ENCODE data around the gene ZNF827.
"Not testable (repeated sequence)": the region's sequence is repeated elsewhere in the genome, so short reads cannot be mapped to it uniquely, and the experiment has no call there.

The ZNF827 gene

DNA sequence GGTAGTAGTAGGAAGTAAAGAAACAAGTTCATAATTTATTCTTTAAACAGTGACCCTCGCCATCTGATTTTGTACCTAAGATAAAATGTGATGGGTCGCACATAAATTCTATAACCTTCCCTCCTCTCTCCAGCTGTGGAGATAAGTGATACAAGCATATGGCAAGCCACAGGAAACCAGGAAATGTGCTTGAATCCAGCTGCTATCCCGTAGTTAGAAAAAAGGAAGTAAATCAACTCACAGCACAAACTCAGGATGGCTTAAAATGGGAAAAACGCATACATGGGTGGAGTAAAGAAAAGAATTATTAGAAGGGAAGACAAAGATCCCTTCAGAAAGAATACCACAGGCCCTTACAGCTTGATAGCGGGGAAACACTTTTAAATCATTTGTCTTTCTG, 78.2 kb downstream of the ZNF827 start:
- no peak for DNase-seq

DNA sequence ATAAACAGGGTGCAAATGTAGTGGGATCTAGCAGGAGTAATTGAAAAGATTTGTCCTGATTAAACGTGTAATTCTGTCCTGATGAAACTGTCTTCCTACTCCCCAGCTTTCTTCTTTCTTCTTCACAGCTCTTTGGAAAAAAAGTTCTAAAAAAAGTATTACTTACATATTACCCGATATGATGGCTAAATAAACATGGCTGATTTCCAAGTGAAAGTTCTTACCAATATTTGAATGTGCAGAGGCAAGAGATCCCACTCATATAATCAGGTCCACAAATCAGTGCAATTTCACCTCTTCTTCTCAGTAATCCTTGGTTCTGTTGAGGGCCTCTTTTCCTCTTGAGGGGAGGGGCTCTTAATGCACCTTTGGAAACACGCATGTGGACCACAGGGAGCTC, 78.7 kb downstream of the ZNF827 start:
- no peak for DNase-seq

DNA sequence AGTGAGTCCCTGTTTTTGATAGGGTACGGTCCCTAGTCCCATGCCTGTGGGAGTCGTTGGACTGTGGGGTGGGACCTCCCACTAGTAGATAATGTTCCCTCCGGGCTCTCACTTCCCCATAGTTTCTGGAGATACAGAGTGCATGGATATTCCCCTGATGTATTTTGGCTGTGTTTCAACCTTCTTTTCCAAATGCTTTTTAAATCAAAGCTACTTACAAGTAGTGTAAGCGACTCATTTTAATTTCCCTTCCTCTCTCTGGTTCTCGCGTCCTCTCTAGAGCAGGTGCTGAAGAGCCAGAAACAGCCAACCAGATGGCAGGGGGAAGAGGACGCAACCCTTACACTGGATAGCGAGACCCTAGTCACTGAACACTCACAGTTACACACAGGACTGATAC, 79.2 kb downstream of the ZNF827 start:
- no peak for DNase-seq

DNA sequence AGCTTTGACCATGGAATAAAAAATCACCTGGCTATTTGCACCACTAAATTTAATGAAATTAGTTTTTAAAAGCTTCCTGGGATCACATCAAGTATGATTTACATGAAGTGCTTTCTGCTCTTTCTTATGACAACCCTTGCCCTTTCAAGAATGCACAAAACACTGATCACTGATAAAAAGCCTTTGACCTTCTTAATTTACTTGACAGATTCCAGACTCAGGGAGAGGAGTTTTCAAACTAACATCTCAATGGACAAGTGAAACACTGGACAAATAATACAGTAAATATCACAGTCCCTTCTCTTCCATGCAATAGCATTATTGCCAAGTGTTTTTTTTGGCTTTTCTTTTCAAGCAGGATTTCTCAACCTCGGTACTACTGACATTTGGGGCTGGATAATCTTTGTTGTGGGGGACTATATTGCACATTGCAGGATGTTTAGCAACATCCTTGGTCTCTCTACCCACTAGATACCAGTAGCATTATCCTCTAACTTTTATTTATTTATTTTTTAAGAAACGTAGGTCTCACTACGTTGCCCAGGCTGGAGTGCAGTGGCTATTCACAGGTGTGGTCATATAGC, 86.3 kb downstream of the ZNF827 start:
- DNase-seq, result no peak

DNA sequence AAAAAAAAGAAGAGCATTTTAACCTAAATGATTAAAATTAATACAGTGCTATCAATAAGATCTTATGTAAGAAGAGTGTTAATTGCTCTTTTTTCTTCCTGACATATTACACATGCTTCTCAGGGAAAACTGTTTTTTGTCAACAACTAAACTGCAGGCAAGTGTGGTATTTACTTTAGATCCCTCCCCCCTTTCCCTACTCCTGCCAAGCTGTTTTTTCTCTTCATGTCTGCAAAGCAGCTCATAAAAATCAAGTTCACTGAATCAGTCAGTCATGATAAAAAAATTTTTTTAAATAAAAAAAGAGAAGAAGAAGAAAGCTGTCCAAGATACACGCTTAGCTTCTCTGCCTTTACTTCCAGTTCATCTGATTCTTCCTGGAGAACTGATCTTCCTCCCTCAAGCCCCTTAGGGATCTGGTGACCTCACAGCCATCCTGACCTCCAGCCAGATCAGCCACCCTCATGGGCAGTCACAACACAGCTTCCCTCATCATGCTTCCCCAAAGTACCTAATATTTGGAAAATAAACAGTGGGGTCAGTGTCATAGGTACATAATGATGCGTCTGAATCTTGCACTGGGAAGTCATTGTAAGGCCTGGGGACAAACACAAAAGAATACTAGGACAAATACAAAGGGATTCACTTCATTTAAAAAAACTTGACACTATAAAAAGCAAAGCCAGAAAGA, 87.0 kb downstream of the ZNF827 start:
- DNase-seq, result no peak

DNA sequence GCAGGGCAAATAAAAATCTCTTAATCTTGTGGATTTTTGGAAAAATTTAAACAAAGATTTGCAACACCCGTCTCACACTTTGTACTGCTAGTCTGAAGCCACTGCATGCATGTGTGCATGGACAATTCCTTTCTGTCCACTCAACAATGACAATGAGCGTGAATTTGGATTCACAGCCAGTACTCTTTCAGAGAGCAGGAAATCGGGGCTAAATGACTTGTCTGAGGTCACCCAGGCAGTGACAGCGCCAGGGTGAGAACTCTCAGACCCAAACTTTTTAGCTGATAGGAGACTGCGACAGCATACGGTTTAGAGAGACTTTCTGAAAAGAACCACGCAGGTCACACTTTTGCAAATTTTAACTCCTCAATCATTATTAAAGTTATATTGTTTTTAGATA, 90.9 kb downstream of the ZNF827 start:
- no peak for DNase-seq

DNA sequence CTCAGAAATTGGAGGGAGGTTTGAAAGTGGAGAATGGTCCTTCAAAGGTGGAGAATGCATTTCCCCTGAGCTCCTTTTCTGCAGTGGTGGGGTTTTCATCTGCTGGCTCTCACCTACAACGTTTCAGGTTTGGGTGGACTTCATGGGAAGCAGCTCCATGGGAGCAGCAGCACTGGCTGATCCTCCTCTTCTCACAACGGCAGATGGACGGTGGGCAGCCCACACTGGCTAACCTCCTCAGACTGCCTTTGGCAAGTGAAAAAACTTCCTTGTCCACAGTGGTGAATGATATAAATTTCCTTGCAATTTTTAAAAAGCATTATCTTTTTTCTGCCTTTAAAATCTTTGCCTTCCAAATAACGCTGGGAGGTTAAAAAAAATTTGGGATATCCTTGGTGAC, 93.5 kb downstream of the ZNF827 start:
- DNase-seq, result no peak

DNA sequence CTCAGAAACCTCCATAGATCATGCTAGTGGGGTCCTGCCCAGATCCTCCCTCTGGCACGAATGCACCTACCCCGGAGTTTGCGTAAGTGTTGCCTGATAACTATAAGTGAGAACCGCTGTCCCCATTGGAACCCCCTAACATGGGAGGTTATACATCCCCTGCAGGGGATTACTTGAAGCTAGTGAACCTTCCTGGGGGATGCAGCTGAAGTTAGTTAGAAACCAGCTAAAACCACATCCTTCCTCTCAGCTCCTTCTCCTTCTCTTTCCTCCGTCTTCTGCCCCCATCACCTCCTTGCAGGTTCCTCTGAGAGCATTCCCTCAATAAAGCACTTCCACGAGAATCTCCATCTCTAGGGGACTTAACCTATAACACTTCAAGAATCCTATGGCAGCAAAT, 95.0 kb downstream of the ZNF827 start:
- no peak for DNase-seq

DNA sequence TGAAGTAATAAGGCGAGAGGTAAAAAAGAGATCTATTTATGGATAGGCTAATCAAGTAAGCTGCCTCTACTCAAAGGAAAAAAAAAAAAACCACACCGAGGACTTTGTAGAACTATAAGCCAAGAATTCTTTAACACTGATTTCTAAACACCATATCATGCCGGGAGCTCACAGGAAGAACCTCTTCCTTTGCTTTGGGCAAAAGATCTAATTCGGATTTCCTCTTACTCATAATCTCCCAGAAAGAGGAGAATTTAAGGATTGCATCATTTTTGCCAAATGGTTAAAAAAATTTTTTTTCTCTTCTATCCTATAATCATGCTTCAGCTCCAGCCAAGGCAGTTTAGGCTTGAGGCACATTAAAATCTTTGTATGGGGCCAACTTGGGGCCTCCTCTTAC, 95.5 kb downstream of the ZNF827 start:
- DNase-seq, result no peak

DNA sequence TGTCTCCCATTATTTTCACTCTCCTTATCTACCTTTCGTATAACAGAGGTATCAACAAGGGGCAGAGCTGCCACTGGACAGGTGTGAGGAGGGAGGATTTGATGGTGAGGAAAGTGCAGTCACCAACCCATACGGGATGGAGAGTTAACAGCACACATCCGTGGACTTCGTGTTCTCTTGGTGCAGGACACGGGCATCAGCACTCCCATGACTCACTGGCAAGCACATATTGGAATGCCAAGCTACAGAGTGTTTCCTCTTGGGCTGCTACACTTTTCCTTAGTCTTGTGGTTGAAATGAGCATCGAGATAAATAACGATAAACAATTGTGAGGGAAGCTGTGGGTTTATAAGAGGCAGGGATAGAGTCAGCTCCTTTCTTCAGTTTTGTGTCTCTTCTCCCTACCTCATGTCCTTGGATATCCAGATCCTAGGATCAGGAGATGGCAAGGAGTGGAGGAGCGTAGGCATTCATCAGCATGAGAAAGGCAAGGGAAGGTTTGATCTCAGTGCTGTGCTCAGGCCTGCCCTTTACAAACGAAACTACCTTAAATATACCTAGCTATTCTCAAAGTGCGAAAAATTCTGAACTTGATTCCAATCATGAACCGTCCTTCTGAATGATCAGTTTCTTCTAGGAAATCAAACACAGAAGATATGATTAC, 96.3 kb downstream of the ZNF827 start:
- DNase-seq, result no peak

DNA sequence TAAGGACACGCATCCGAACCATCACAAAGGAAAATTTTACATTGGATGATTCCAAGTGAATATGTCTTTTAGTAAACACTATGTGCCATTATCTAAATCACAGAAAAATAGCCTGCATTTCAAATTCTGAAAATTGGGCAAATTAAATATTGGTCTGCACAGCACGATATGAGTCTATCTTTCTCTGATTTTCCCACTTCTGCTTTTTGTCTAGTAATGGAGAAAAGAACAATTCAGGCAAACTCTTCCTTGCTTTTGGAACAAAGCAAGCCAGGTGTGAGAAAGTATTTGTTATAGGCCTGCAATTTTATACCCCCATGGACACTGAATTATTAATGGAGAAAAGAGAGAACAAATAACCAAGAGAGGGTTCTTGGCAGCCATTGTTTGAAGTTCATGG, 97.8 kb downstream of the ZNF827 start:
- no peak for DNase-seq

DNA sequence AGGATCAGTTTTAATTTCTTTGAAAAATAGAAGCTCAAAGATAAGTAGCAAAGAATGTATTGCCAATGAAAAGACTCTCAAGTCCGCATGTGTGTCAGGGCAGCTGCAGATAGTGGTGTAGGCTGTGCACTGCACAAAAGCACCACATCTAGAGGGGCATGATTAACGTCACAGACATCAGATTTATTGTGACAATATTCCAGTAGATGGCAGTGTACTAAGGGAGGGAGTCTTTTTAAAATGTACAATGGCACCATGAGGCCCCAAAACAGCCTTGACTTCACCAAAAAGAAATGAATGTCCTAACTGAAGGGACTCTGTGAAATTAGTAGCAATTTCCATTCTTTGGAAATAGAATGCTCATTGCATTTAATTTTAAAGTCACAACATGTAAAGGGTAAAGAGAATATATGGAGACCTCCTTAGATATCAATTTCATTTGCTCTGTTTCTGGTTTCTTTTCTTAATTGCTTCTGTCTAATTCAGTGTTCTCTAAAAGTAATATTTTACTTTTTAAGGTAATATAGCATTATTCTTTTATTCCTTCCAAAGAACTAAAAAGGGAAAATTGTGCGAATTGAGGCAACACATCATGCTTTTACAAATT, 98.4 kb downstream of the ZNF827 start:
- peak; percentile 47 for DNase-seq

DNA sequence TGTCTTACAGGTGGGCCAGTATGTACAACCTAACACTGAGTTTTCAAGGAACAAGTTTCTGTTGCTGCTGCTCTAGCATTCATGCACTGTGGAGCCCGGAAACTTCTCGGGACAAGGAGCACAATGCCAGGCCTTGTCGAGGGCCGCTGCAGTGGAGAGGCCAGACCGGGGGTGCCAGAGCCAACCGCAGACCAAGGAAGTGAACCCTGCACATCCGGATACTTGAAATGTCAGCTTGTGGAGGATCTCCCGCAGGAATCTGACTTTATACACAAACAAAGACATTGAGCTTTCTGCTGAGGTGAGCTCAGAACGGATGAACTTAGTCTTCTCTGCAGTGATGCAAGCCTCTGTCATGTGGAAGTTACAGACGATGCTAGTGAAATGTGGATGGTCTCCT, 99.5 kb downstream of the ZNF827 start:
- DNase-seq, result no peak

DNA sequence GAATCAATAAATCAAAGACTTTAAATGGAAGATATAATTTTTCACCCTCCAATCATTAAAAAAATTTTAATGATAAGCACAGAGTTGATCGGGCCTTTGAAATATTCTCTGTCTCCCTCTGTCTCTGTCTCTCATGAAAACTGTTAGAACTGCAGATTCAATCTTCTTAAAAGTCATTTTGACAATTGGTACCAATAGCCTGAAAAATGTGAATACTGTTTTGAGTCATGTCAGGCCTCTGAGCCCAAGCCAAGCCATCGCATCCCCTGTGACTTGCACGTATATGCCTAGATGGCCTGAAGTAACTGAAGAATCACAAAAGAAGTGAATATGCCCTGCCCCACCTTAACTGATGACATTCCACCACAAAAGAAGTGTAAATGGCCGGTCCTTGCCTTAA, 106.2 kb downstream of the ZNF827 start:
- DNase-seq, result not testable (repeated sequence)

DNA sequence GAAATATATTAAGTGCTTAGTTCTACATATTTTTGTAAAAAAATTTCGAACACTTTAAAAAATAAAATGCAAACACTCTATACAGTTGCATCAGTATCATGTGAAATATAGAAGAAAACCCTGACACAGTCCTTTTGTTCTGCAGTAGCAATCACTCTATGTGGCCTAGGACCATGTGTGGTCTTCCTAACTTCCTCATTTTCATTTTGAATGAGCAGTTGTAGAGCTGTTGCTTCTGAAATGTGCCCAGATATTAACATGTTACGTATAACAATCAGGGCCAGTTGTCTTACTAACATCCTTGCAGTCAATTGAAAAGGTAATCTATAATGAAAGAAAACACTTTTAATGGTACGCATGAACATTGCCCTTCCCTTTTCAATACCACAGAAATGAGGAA, 107.9 kb downstream of the ZNF827 start:
- no peak for DNase-seq

DNA sequence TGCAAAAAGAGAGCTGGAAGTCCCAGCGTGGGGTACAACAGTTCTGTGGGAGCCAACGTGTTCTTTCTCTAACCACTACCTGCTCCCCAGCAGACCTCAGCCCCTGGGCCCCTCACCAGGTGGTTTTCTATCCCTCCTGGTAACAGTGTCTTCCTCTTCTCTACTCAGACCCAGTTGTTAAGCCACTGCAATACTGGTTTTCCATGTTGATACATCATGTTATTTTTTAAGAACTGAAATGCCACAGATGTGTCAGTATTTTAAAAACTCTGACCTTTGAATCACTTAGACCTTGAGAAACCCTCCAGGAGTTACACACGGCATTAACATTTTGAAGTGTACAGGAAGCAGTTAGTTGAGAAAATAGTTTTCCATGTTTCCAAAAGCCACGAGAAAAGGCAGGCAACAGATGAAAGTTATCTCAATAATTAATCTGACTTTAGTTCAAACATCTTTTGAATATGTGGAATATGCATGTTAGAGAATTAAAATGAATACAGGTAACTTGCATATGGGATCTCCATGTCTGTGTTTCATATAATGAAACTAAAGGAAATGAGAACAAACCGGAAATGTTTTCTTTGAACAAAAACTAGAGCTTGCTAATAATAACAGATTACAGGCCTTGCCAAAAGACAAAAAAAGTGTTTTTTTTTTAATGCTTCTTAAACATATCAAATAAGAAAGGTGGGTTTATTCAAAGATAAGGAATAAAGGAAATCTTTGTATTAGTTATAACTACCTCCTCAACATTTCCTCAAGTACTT, 108.8 kb downstream of the ZNF827 start:
- no peak for DNase-seq

DNA sequence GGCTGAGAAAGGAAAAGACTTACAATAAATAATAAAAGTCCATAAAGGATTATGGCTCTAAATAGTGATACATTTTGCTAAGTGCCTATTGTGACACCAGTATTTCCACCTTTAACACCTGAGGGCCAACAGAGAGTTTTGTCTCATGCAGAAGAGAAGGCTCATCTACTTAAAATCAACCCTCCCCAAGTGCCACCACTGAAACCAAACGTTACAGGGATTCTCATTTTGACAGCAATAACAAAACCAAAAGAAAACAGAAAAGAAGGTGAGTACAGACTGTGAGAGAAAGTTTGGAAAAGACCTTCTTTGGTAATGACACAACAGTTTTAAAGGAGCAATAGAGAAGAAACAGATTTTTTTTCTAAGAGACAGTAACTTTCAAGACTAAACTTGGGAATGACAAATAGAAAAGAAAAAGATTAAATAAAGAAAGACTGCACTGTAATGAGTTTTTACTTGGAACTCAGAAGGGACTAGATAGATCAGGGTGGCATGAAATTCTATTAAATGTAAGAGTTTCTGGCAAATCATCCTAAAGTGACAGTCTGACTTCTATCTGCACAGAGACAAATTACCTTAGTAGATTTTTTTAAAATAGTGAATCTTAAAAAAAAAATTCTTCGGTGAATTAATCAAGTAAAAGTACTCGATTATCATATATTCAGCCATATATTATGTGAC, 109.7 kb downstream of the ZNF827 start:
- no peak for DNase-seq

DNA sequence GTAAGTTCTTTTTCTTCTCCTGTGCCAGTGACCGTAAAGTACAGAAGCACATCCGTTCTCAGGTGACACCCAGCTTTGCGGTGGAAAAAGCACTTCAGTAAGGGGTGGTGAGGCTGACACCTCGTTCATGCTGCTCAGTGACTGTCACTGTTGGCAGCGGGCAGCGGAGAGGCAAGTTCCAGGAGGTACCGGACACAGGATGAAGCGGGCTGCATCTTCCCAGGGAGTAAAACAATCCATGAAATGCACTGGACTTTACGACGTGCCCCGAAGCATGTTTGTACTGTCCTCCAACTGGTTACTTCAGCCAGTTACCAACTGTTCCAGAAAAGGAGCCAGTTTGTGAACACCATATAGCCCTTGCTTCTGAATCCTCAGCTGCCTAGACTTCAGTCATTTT, 110.7 kb downstream of the ZNF827 start:
- peak; percentile 16 for DNase-seq

DNA sequence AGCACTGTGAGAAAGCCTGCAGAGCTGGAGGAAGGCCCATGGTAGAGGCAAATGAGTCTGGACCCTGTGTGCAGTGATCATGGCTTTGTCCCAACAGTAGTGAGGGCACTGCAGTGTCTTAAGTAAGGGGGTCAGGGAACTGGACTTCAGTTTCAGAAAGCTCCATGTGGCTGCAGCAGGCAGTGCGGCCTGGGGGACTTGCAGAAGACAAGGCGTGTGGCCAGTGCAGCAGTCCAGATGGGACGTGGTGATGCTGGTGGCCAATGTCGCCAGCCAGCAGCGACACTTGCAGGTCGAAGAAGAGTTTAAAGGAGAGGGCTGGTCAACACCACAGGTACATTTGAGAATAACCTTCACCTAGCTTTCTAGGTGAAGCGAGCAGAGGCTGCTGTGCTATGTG, 113.4 kb downstream of the ZNF827 start:
- no peak for DNase-seq

DNA sequence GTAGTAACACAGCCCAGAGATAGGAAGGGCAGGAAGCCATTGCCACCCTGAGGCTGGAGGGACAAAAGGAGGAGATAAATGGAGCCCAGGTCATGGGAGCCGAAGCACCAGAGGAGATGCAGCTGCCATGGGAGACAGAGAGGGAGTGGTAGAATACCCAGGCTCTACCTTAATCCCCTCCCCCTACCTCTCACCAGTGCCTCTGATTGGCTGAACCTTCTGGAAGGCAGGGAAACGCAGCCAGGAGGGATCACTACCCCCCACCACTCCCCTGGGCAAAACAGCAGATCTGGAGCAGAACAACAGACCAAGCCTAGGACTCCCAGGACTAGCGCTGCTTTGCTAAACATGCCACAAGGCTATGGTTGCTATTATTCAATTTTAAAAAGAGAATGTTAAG, 114.2 kb downstream of the ZNF827 start:
- no peak for DNase-seq

DNA sequence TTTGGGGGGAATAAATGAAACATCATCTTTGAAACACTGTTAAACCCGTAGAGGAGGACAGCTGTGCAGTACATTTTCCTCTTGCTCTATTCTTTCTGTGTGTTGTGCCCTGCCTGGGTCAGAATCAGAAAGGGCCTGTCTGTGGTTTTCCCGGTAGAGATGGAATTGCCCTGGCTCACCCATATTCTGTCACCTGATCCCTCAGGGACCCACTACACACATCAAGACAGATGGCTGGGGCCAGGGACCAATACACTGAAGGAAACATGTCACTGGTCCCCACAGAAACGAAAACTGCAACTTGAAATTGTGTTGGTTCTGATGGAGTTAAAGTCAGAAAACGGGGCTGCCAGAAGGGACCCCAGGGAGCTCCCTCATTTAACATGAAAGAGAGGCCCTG, 114.9 kb downstream of the ZNF827 start:
- no peak for DNase-seq

DNA sequence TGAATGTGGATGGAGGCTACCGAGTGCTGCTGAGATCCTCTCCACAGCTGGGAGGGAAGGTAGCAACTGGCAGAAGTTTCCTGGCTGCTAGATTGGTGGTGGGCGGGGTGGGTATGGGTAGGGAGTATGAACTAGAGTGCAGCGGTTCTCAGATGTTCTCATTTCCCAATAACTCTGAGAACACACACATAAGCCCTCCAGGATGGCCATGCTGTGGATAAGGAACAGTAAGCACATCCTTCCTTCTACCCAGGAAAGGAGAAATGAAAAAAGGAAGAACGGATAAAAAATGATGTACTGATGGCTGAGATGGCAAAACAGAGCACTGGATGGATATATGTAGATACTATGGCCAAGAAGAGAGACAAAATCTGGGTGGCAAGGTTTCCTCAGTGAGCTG, 116.0 kb downstream of the ZNF827 start:
- no peak for DNase-seq

DNA sequence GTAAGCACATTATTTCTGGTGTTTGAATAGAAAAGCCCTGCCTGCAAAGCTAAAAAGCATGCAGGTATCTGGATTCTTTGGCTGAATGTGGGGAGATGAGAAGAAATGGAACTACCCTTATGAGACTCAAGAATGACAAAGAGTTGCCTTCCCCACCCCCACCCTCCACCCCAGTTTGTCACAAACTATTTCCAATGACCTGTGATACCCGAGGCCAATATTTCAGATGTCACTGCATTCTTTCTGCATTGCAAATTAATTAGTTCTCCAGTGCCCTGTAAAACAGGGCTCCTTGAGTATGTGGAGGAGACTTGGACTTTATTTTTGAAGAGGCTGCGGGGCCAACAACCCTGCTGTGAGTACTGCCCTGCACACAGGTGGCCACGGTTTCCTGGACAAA, 116.4 kb downstream of the ZNF827 start:
- no peak for DNase-seq
